RKO (cell line): ENCODE results near the gene PKNOX2.

Experiments
- DNase-seq: peaks from one replicate; pipeline ENCODE4 v3.0.0-alpha.2; 2016; ENCODE audit warnings: low spot score

The PKNOX2 gene

GRCh38 chr11:125235071-125235471 lies 70.5 kb downstream of the PKNOX2 start:
- no peak for DNase-seq

DNA sequence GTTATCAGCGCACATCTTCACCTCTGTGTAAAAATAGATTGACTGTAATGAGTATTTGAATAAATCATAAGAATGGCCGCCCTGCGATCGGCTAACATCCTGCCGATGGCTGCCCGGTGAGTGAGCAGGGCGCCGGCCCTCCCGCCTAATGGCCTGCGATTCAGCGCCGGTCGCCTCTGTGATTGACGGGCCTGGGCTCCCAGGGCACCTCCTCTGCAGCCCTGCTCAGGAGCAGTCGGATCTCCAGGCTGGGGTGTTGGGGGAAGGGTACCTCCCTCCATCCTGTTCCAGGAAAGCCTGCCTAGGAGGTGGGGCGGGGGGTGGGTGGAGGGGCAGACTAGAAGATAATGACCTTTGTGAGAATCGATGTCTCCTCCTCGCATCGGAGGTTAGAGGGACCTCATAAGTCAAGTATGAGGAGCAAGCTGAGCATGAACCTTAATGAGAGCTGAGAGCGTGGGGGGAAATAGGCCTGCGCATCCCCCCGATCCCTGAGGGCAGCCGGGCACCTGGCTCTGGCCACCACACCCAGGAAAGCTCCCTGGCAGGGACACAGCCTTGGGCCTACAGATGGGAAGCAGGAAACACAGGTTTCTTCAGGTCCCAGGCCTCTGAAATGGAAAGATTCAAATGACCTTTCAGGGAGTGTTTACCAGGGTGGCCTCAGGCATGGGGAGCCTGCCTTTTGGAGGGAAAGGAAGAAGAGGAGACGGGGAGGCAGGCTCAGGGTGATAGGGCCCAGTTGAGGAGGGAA lies 71.7 kb downstream of the PKNOX2 start:
- DNase-seq: no peak

- no peak for DNase-seq
These were observed 75.3 kb downstream of the PKNOX2 start for GRCh38 chr11:125239585-125240560.

DNA sequence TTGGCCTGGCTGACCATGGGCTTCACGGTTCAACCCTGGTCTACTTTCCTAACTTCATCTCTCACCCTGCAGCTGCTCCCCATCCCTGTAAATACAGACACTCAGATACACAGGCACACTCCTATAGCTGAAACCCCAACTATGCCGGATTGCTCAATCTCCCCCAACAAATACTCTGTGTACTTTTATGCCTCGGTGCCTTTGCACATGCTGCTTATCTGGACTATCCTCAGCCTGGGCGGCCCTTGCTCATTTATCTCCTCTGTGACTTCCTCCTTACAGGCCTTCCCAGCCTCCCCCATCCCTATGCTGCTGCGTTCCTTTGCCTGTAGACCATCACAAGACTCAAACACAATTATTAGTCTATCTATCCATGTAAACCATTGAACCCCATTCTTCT lies 76.6 kb downstream of the PKNOX2 start:
- DNase-seq: no peak

DNA sequence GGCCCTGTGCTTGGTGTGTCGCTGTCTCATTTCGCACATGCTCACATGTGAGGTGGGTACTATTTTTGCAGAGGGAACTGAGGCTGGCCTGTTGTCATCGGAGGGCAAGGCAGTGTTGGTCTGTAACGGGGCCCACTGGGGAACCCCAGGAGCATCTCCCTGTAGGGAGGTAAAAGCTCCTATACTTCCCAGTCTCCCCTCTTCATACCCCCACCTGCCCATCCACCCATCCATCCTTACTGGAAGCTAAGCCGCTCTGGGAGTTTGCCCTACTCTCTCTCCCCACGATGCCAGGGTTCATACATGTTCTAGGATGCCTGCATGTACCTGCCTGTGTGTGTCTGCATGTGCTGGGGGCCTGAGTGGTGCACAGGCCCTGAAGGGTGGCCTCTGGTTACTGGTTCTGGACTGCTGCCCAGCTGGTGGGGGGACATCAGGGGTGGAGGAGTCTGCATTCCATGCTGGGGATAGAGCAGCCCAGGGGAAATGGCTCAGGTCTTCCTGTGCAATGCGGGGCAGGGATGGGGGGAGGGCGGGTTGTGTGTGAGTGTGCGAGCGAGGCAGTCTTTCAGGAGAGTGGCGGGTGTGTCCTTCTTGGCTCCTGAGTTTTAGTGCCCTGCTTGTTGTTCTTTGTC lies 77.7 kb downstream of the PKNOX2 start:
- no peak for DNase-seq

DNA sequence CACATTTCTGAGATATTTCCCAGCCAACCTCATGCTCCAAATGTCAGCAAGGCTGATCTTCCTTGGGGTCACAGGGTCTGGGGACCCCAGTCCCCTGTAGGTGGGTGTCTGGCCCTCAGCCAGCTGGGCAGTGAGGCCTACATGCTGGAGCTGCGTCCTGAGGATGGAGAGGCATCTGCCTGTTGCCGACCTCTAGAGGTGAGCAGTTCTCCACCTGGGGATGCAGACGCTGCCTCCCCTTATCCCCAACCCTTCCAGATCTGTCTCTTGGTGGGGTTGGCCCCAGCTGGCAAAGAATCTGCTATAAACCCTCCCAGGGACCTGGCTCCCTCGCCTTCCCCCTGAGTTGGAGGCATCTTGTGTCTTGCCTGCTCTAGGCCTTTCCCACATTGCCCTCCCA lies 79.6 kb downstream of the PKNOX2 start:
- DNase-seq: no peak

DNA sequence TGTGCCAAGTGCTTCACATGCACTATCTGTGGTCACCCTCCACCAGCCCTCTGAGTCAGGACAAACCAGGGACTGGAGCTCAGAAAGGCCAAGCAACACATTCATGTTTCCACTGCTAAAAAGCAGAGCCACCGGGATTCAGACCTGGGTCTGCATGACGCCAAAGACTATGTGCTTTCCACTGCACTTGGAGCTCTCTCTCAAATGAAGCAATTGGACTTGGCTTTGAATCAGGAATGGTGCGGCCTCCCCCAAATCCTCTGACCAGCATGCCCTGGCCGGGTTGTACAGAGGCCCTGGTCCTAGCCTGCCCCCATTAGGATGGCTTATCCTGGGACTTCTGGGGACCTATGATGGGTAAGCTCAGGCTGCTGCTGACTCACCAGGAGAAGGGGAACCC lies 80.7 kb downstream of the PKNOX2 start:
- no peak for DNase-seq

- DNase-seq: no peak
These were observed 82.9 kb downstream of the PKNOX2 start for GRCh38 chr11:125247431-125247830.

GRCh38 chr11:125250318-125251213 lies 86.0 kb downstream of the PKNOX2 start:
- DNase-seq: no peak

DNA sequence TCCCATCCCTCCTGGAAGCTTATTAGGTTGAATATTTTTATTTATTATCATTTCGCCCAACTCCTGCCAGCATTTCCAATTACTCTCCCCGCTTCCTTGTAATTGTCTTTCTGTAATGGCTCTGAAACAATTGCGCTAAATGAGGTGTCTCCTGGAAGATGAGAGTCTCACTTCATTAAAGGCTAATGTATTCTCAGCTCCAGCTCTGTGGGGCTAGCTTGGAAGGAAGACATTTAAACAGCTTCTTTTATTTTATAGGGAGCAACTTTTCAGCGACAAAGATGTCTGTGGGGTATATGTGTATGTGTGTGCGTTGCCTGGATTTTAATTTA lies 86.6 kb downstream of the PKNOX2 start:
- no peak for DNase-seq

DNA sequence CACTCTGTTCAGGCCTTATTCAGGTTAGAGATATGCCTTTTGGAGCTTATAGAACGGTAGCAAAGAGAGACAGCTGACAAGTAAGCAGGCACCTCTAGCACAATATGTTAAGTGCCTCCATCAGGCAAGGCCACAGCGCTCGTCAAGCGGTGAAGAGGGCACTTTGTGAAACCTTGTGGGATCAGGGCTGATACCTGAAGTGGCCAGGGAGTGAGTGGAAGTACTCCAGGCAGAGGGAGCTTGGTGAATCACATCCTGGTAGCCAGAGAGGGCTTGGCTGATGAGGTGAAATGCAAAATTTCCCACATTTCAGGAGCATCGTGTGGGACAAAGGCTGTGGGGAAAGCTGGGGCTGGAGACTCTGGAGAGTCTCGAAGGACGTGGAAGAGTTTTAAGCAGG lies 87.4 kb downstream of the PKNOX2 start:
- DNase-seq: no peak

GRCh38 chr11:125253289-125253688 lies 88.7 kb downstream of the PKNOX2 start:
- DNase-seq: no peak

- no peak for DNase-seq
These were observed 89.4 kb downstream of the PKNOX2 start for GRCh38 chr11:125253795-125254525.

DNA sequence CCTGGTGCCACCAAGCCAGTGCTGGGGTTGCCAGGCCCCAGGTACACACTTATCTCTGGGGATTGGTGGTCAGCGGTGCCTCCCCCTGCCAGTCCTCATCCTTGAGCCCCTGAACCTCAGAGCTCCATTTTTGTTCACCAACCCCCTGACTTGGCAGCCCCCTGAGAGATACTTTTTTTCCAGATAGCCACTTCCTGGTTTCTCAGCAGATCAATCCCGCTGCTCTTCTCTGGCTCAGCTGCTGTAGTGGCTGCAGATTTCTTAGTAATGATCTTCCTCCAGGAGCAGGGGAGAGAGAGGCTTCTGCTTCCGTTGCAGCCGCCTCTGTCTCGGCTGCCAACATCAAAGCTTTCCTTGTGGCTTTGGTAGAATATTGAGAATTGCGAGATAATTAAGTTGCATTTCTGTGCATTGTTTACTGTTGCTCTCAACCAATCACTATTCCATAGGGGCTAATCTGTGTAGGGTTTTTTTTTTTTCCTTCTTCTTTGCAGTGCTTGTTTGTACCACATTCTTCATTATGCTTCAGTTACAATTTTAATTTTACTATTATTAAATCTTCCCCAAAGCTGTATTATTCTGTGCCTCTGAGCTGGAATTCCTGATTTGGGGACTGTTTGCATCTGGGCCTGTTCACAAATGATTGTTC lies 92.1 kb downstream of the PKNOX2 start:
- no peak for DNase-seq

GRCh38 chr11:125257190-125257579 lies 92.6 kb downstream of the PKNOX2 start:
- peak; percentile 2 for DNase-seq

DNA sequence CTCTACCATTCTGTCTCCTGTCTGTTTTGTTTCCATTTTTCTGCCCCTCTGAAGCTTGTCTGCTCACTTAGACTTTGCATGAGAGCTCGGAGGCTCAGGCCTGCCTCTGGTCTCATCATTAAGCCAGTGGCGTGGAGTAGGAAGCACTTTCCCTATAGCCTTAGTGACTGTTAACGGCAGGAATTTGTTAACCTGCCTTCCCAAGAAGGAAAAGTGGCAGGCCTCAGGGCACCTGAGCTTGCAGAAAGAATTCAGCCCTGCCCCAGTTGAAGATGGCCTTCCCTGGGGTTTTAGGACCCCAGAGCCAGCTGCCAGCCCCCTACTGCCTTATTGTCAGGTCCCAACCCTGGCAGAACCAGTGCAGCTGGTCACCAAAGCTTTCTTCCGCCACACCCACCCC lies 93.2 kb downstream of the PKNOX2 start:
- DNase-seq: no peak

DNA sequence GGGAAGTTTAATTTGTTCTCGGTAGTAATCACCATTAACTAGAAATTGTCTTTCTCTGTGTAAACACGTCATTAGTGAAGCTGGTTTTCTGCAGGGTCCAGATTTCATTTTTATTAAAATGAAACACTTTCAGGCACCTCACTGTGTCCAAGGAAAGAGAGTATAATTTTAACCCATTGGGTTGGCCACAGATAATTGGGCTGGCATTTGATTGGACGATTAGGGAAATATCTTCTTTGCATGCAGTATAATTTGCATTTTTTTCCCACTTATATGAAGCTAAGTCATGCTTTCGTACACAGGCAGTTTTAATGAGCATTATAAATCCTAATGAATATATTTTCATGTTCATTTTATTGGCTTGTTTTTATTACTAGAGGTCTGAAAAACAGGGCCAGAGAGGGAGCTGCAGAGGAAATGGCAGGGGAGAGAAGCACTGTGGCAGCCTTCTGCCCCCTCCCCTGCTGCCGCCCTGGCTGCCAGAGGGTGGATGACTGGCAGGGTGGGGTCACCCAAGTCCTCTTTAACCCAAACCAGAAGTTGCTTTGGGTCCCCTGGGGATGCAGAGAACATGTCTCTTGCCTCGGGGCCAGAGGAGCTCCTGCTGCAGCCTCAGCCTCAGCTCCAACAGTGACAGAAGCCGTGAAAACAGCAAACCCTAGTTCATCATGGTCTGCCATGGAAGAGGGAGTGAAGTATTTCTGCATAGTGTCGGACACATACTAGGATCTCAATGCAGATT lies 93.9 kb downstream of the PKNOX2 start:
- no peak for DNase-seq

- no peak for DNase-seq
These were observed 97.0 kb downstream of the PKNOX2 start for GRCh38 chr11:125261588-125261987.

DNA sequence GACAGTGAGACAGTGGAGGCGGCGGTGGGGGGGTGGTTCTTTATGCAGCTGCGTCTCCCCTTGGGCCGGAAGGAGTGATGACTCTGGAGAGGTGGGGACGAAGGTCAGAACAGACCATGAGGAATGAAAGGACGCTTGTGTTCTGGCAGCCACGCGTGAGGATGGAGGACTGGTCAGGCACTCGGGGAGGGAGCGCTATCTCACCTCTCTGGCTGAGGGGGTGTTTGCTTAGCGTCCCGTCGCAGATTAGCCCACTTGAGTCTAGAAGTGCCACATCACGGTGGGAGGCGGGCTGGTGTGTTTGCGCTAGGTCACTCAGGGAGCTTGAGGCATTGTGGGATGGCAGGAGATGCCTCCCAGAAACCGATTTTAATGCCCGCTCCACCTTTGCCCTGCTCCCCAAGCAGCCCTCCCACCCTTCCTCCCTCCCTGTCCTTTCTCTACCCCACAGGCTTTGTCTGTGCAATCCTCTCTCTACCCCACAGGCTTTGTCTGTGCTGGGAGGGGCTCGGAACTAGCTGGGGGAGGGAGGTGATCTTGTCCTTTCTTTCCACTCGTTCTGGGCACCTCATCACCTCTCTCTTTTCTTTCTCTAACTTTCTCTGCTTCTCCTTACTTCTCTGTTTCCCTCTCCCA lies 97.8 kb downstream of the PKNOX2 start:
- DNase-seq: no peak
